MG63 (cell line): ENCODE data around the gene MICU2. TPM values are rescaled to one million over a fixed set of nuclear protein-coding genes. Genes with fewer than 3 reads are reported as not detected.
A peak's percentile ranks its signal among the peaks of the same experiment; 100 is the strongest.

Experiments
- DNase-seq: peaks from one replicate; pipeline ENCODE4 v3.0.0-alpha.2; 2020
- H3K27me3 ChIP-seq: fragments of 250-450 bp; sonication (Bioruptor Pico); 2 replicates; pipeline ENCODE4 v1.5.1; 2020; ENCODE audit warnings: mild to moderate bottlenecking, moderate library complexity
- H3K36me3 ChIP-seq: fragments of 250-450 bp; sonication (Bioruptor Pico); 2 replicates; pipeline ENCODE4 v1.5.1; 2020; ENCODE audit warnings: mild to moderate bottlenecking, moderate library complexity
- H3K4me3 ChIP-seq: fragments of 250-450 bp; sonication (Bioruptor Pico); 2 replicates; pipeline ENCODE4 v1.5.1; 2020; ENCODE audit warnings: mild to moderate bottlenecking, moderate library complexity
- H3K9me3 ChIP-seq: fragments of 250-450 bp; sonication (Bioruptor Pico); 2 replicates; pipeline ENCODE4 v1.5.1; 2020; ENCODE audit warnings: mild to moderate bottlenecking, moderate library complexity
- total RNA-seq: library from RNA; depleted of rRNA; stranded (reverse); fragments of >200 nt; shearing (Covaris generic); gene quantifications from 2 replicates; pipeline ENCODE4 v1.2.3, GENCODE V29; 2014; ENCODE audit warnings: low replicate concordance; rRNA removed

MICU2 gene
- total RNA-seq = 54.6 and 80.0 TPM in 2 replicates

GRCh38 chr13:21603531-21604448 is at the start of gene MICU2:
MICU2 (minus strand) TSS chr13:21604170; CDS start chr13:21604148, 22 bp downstream.
- DNase-seq = peak; percentile 95
- no peaks in the 10 kb centered on the region for H3K36me3 ChIP-seq
- H3K9me3 ChIP-seq = no peaks in the 10 kb centered on the region
- H3K4me3 ChIP-seq = peak within 1 kb of the TSS; percentile 89
- no peaks in the 10 kb centered on the region for H3K27me3 ChIP-seq

GRCh38 chr13:21641629-21642028 is 37.7 kb upstream of the MICU2 start:
- H3K4me3 ChIP-seq = no peak overlapping the region
- no peak for DNase-seq
- no peaks in the 10 kb centered on the region for H3K36me3 ChIP-seq

GRCh38 chr13:21639561-21639960 is 35.6 kb upstream of the MICU2 start:
- H3K36me3 ChIP-seq = no peaks in the 10 kb centered on the region
- H3K9me3 ChIP-seq = no peaks in the 10 kb centered on the region
- no peak overlapping the region for H3K4me3 ChIP-seq
- no peak for DNase-seq
- H3K27me3 ChIP-seq = no peaks in the 10 kb centered on the region

More at GRCh38 chr13:21641629-21642028, 37.7 kb upstream of the MICU2 start:
- Histone ChIP-seq H3K9me3 (no peaks in the 10 kb centered on the region), H3K27me3 (no peaks in the 10 kb centered on the region)

GRCh38 chr13:21638319-21639282 is 34.6 kb upstream of the MICU2 start:
- no peaks in the 10 kb centered on the region for H3K36me3 ChIP-seq
- no peak for DNase-seq
- H3K9me3 ChIP-seq = no peaks in the 10 kb centered on the region
- no peaks in the 10 kb centered on the region for H3K27me3 ChIP-seq
- H3K4me3 ChIP-seq = no peak overlapping the region

- no peaks in the 10 kb centered on the region for H3K9me3 ChIP-seq
- DNase-seq = peak; percentile 64
- H3K27me3 ChIP-seq = no peaks in the 10 kb centered on the region
- H3K4me3 ChIP-seq = no peak overlapping the region
- H3K36me3 ChIP-seq = no peaks in the 10 kb centered on the region
Measured at GRCh38 chr13:21637296-21637695, 33.3 kb upstream of the MICU2 start.

- no peaks in the 10 kb centered on the region for H3K36me3 ChIP-seq
- no peaks in the 10 kb centered on the region for H3K27me3 ChIP-seq
- no peak overlapping the region for H3K4me3 ChIP-seq
- no peak for DNase-seq
- peaks cover under 1% of the 10 kb centered on the region; the same call in 1 of the 2 replicates for H3K9me3 ChIP-seq
Measured at GRCh38 chr13:21636656-21637055, 32.7 kb upstream of the MICU2 start.

GRCh38 chr13:21632196-21632595 is 28.2 kb upstream of the MICU2 start:
- H3K9me3 ChIP-seq = peaks cover 6% of the 10 kb centered on the region
- no peaks in the 10 kb centered on the region for H3K27me3 ChIP-seq
- no peak for DNase-seq
- H3K4me3 ChIP-seq = no peak overlapping the region
- H3K36me3 ChIP-seq = no peaks in the 10 kb centered on the region

- Histone ChIP-seq H3K36me3 (no peaks in the 10 kb centered on the region), H3K9me3 (no peaks in the 10 kb centered on the region), H3K27me3 (no peaks in the 10 kb centered on the region), H3K4me3 (no peak overlapping the region)
- peak; percentile 31 for DNase-seq
Measured at GRCh38 chr13:21625366-21625765, 21.4 kb upstream of the MICU2 start.

GRCh38 chr13:21620861-21621260 is 16.9 kb upstream of the MICU2 start:
- no peaks in the 10 kb centered on the region for H3K36me3 ChIP-seq
- no peaks in the 10 kb centered on the region; the same call in 1 of the 2 replicates for H3K27me3 ChIP-seq
- no peak for DNase-seq
- H3K9me3 ChIP-seq = no peaks in the 10 kb centered on the region
- H3K4me3 ChIP-seq = no peak overlapping the region

- no peaks in the 10 kb centered on the region for H3K36me3 ChIP-seq
- no peak for DNase-seq
- no peak overlapping the region for H3K4me3 ChIP-seq
Measured at GRCh38 chr13:21619633-21620220, 15.8 kb upstream of the MICU2 start.

GRCh38 chr13:21616880-21617279 is 12.9 kb upstream of the MICU2 start:
- H3K36me3 ChIP-seq = no peaks in the 10 kb centered on the region
- DNase-seq = no peak
- H3K9me3 ChIP-seq = no peaks in the 10 kb centered on the region
- H3K27me3 ChIP-seq = no peaks in the 10 kb centered on the region; the same call in 1 of the 2 replicates
- no peak overlapping the region for H3K4me3 ChIP-seq

More at GRCh38 chr13:21619633-21620220, 15.8 kb upstream of the MICU2 start:
- H3K27me3 ChIP-seq = no peaks in the 10 kb centered on the region; the same call in 1 of the 2 replicates
- H3K9me3 ChIP-seq = no peaks in the 10 kb centered on the region

- DNase-seq = no peak
- Histone ChIP-seq H3K9me3 (no peaks in the 10 kb centered on the region), H3K36me3 (no peaks in the 10 kb centered on the region), H3K4me3 (no peak overlapping the region), H3K27me3 (no peaks in the 10 kb centered on the region; the same call in 1 of the 2 replicates)
Measured at GRCh38 chr13:21616205-21616866, 12.4 kb upstream of the MICU2 start.

- Histone ChIP-seq H3K27me3 (no peaks in the 10 kb centered on the region; the same call in 1 of the 2 replicates), H3K36me3 (no peaks in the 10 kb centered on the region), H3K4me3 (no peak overlapping the region), H3K9me3 (no peaks in the 10 kb centered on the region)
- no peak for DNase-seq
Measured at GRCh38 chr13:21615427-21615826, 11.5 kb upstream of the MICU2 start.

- Histone ChIP-seq H3K27me3 (no peaks in the 10 kb centered on the region; the same call in 1 of the 2 replicates), H3K4me3 (no peak overlapping the region), H3K36me3 (no peaks in the 10 kb centered on the region), H3K9me3 (no peaks in the 10 kb centered on the region)
- DNase-seq = no peak
Measured at GRCh38 chr13:21613791-21614190, 9.8 kb upstream of the MICU2 start.

- H3K27me3 ChIP-seq = no peaks in the 10 kb centered on the region
- H3K36me3 ChIP-seq = no peaks in the 10 kb centered on the region
- no peaks in the 10 kb centered on the region for H3K9me3 ChIP-seq
- no peak overlapping the region for H3K4me3 ChIP-seq
- no peak for DNase-seq
Measured at GRCh38 chr13:21611385-21611784, 7.4 kb upstream of the MICU2 start.

- H3K4me3 ChIP-seq = no peak overlapping the region
- no peaks in the 10 kb centered on the region for H3K9me3 ChIP-seq
- H3K27me3 ChIP-seq = no peaks in the 10 kb centered on the region
- DNase-seq = no peak
- H3K36me3 ChIP-seq = no peaks in the 10 kb centered on the region
Measured at GRCh38 chr13:21610687-21611086, 6.7 kb upstream of the MICU2 start.
